Stomach (tissue), 4 donors: ENCODE results near the gene EPHB1.

Source experiments
- CTCF ChIP-seq, 7 experiments: fragments of 450-650 bp in 4 of 7; fragments of 200-600 bp in 3 of 7; sonication (generic) in 3 of 7; IDR thresholded peaks; one replicate each; pipeline ENCODE4 v1.5.1; 2016 to 2019; ENCODE audit warnings: antibody characterized with exemption in 7 of 7, control low read depth in 2 of 7, mild to moderate bottlenecking in 1 of 7
- POLR2A ChIP-seq, 4 donors: fragments of 450-650 bp; IDR thresholded peaks; one replicate each; pipeline ENCODE4 v1.6.1; 2016; ENCODE audit warnings: antibody characterized with exemption in 4 of 4, control low read depth in 2 of 4, mild to moderate bottlenecking in 1 of 4, moderate library complexity in 1 of 4
- POLR2AphosphoS5 ChIP-seq, 3 donors: sonication (generic); formaldehyde crosslinking; IDR thresholded peaks; one replicate each; pipeline ENCODE4 v1.6.1; 2016; ENCODE audit warnings: antibody characterized with exemption in 3 of 3

GRCh38 chr3:135084976-135085375, 289.9 kb downstream of the EPHB1 start:
- TF ChIP-seq CTCF (IDR thresholded peaks at IDR 0.05) (no peak), POLR2A (IDR thresholded peaks at IDR 0.05) (no peak), POLR2AphosphoS5 (IDR thresholded peaks at IDR 0.05) (no peak)
